Bronchial epithelial cell (primary cell): ENCODE data around the gene IFT74. TPM values are rescaled to one million over a fixed set of nuclear protein-coding genes. Genes with fewer than 3 reads are reported as not detected.

Experiments
- DNase-seq: peaks from one replicate; pipeline ENCODE4 v3.0.0-alpha.2; 2010; ENCODE audit warnings: low read depth
- FAIRE-seq: peaks from 2 replicates; lab custom pipeline; 2011; peaks lifted over from hg19 to GRCh38; lab: Jason Lieb, UNC
- H3K27me3 ChIP-seq: 2 replicates; pipeline ENCODE4 v1.5.1; 2011; ENCODE audit warnings: low read length; ENCODE audit not compliant: control insufficient read depth, insufficient read depth
- H3K36me3 ChIP-seq: 2 replicates; pipeline ENCODE4 v1.5.1; 2011; ENCODE audit warnings: low read length; ENCODE audit not compliant: control insufficient read depth, insufficient read depth
- H3K4me3 ChIP-seq: 2 replicates; pipeline ENCODE4 v1.5.1; 2011; ENCODE audit warnings: mild to moderate bottlenecking, low read depth, low read length, control low read depth
- total RNA-seq: library from RNA; depleted of rRNA; stranded (reverse); fragments of >200 nt; gene quantifications from 2 replicates; pipeline ENCODE4 v1.2.1, GENCODE V29; 2014
- TF ChIP-seq, protein P1 (sequence below): IDR thresholded peaks from 2 replicates; pipeline ENCODE4 v1.5.1; 2011; ENCODE audit warnings: mild to moderate bottlenecking, moderate library complexity, low read length, control low read depth, inconsistent platforms; ENCODE audit not compliant: insufficient read depth, severe bottlenecking

The IFT74 gene
- total RNA-seq, result 6.8 and 16.0 TPM in 2 replicates

DNA sequence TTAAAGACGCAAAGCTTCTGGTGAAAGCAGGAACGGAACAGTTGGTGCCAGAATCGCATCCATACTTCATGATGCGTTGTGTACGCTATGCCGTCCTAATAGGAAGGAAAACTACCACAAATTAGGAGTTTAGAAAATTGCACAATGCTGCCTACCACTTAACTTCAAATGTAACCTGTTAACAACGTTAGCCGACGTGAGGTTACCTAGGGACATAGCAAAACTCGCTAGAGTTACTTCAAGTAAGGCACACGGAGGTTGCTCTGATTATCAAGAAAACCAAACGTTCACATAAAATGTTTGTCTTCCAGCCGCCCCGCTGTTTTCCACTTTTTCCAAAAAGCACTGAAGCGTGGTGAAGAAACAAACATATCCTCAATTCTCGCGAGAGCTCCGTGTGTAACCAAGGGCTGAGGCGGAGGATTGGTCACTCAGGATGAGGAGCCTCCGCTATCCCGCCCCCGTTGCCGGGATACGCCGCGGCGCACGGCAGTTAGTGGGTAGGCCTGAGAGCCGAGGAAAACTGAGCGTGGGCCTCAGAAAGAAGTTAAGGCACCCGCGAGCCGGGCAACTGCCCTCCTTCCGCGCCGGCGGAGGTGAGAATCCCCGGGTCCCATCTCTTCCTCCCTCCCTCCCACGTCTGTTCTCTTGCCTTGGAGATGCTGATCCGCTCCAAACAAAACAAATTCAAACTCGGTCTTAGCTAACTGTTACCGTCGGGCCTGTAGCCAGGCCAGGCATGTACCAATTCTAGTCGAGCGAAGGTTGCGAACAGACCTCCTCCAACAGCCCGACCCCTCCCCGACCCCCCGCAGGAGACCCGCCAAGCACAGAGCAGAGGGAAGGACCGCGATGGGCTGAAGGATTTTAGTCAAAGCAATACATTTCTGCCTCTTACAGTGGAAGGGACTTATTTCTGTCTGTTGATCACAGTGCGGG, at the start of gene IFT74:
Gene IFT74 (plus strand): TSS at position 492 of the 939 bp plus-strand sequence. CDS start 5,556 bp downstream, outside the sequence.
- TF ChIP-seq, protein P1, sequence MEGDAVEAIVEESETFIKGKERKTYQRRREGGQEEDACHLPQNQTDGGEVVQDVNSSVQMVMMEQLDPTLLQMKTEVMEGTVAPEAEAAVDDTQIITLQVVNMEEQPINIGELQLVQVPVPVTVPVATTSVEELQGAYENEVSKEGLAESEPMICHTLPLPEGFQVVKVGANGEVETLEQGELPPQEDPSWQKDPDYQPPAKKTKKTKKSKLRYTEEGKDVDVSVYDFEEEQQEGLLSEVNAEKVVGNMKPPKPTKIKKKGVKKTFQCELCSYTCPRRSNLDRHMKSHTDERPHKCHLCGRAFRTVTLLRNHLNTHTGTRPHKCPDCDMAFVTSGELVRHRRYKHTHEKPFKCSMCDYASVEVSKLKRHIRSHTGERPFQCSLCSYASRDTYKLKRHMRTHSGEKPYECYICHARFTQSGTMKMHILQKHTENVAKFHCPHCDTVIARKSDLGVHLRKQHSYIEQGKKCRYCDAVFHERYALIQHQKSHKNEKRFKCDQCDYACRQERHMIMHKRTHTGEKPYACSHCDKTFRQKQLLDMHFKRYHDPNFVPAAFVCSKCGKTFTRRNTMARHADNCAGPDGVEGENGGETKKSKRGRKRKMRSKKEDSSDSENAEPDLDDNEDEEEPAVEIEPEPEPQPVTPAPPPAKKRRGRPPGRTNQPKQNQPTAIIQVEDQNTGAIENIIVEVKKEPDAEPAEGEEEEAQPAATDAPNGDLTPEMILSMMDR, result no peak
- Histone ChIP-seq H3K36me3 (no peaks in the 10 kb centered on the region), H3K27me3 (no peaks in the 10 kb centered on the region), H3K4me3 (peak within 1 kb of the TSS; percentile 57)
- DNase-seq, result peak; percentile 93
- FAIRE-seq, result no peak

DNA sequence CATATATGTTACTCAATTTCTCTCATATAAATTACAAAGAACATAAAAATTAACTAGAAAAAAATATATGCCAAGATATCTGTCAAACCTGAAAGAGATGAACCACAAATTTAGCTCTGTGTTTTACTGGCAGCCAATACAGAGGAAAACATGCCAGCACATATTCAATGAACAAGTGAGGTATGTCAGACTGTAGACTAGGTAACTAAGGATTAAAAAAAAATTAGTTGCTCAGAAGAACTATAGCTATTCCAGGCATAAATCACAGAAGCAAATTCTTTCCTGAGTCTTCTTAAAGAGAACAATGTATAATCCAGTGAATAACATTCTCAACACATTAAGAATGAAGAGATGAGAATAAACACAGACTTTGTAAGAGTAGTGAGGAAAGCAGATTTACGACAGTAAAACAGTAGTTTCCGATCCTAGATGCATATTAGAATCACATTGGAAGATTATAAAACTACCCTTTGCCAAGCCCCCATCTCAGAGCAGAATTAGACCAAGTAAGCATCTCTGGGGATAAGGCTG, 43.0 kb upstream of the IFT74 start:
- TF ChIP-seq, protein P1, result no peak
- peaks cover 4% of the 10 kb centered on the region for H3K36me3 ChIP-seq
- no peak overlapping the region for H3K4me3 ChIP-seq
- no peak for DNase-seq
- H3K27me3 ChIP-seq, result no peaks in the 10 kb centered on the region
- no peak for FAIRE-seq

DNA sequence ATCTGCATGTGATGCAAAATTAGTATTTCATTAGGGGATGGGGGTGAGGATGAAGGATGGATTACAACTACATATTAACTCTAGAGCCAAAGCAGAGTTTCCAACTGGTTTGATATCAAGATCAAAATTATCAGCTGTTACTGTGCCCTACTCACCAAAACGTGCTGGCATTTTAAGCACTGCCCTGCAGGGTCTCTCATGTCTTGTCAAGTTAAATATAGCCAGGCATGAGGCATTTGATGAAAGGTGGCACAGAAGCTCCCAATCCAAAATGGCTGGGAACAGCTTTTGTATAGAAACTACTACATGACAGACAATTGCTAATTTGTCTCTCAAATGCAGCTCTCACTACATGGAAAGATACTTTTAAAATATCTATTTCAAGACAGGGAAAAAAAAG, 36.5 kb upstream of the IFT74 start:
- Histone ChIP-seq H3K36me3 (peaks cover 10% of the 10 kb centered on the region), H3K27me3 (no peaks in the 10 kb centered on the region), H3K4me3 (no peak overlapping the region)
- no peak for DNase-seq
- no peak for FAIRE-seq
- TF ChIP-seq, protein P1, result no peak

DNA sequence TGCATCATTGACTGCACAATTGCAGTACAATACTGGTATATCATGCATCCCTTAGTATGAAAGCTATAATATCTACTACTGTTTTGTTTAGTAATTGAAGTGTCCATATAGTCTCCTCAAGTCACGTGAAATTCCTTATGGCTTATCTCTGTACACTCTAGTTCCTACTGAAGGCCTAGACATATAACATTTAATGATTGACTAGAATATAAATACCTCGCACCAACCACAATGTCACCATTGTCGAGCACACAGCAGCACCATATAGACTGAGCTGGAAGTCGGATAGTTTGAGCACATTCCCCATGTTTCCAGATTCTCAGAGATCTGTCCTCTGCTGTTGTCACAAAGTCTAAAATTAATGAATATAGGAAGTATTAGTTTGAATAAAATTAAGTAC, 30.6 kb upstream of the IFT74 start:
- Histone ChIP-seq H3K4me3 (no peak overlapping the region), H3K27me3 (no peaks in the 10 kb centered on the region), H3K36me3 (peaks cover 11% of the 10 kb centered on the region)
- FAIRE-seq, result no peak
- no peak for DNase-seq
- TF ChIP-seq, protein P1, result no peak

DNA sequence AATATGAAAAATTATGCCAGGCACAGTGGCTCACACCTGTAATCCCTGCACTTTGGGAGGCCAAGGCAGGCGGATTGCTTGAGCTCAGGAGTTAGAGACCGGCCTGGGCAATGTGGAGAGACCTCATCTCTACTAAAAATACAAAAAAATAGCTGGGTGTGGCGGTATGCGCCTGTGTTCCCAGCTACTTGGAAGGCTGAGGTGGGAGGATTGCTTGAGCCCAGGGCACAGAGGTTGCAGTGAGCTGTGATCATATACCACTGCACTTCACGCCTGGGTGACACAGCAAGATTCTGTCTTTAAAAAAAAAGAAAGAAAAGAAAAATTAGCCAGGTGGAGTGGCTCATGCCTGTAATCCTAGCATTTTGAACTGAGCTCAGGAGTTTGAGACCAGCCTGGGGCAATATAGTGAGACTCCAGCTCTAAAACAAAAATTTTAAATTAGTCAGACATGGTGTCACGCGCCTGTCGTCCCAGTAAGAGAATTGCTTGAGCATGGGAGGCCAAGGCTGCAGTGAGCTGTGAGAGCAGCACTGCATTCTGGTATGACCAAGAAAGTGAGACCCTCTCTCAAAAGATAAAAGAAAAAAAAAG, 27.2 kb upstream of the IFT74 start:
- H3K36me3 ChIP-seq, result peaks cover 6% of the 10 kb centered on the region
- no peak for FAIRE-seq
- TF ChIP-seq, protein P1, result no peak
- H3K27me3 ChIP-seq, result no peaks in the 10 kb centered on the region
- H3K4me3 ChIP-seq, result no peak overlapping the region
- DNase-seq, result no peak
